AG04450 (cell line): Measurements from ENCODE around the gene LIMK2. TPM values are rescaled to one million over a fixed set of nuclear protein-coding genes. Genes with fewer than 3 reads are reported as not detected.

Source experiments
- CTCF ChIA-PET: fragments of 300-600, 350-600 bp; formaldehyde crosslinking; extraction: SDS; loops from one replicate; lab custom pipeline; 2022; ENCODE audit warnings: antibody characterized with exemption, inconsistent platforms; lab: Charles Lee
- POLR2A ChIA-PET: fragments of 350-600 bp; formaldehyde crosslinking; extraction: SDS; loops from one replicate; lab custom pipeline; 2021; ENCODE audit warnings: antibody characterized with exemption, inconsistent platforms; lab: Yijun Ruan, JAX
- DNase-seq: peaks from one replicate; pipeline ENCODE4 v3.0.0-alpha.2; 2011; ENCODE audit warnings: low read depth, low spot score
- H3K27ac ChIP-seq: one replicate; pipeline ENCODE4 v1.5.1; 2012; ENCODE audit warnings: low read depth, low read length, control low read depth
- H3K27me3 ChIP-seq: one replicate; pipeline ENCODE4 v1.6.0; 2012; ENCODE audit warnings: low read length; ENCODE audit not compliant: control insufficient read depth, insufficient read depth
- H3K4me3 ChIP-seq: 2 replicates; pipeline ENCODE4 v1.5.1; 2011; ENCODE audit warnings: mild to moderate bottlenecking, low read depth, low read length, control low read depth
- H3K9me3 ChIP-seq: 2 replicates; pipeline ENCODE4 v1.5.1; 2012; ENCODE audit warnings: low read length; ENCODE audit not compliant: control insufficient read depth, insufficient read depth
- polyA plus RNA-seq: library from polyadenylated mRNA; depleted of rRNA; stranded (reverse); fragments of >200 nt; gene quantifications from 2 replicates; pipeline ENCODE4 v1.2.3, GENCODE V29; 2011; rRNA removed
- small RNA-seq: library from RNA; depleted of rRNA; stranded (forward); fragments of <200 nt; gene quantifications from one replicate; pipeline ENCODE3, GENCODE V24; 2012; ENCODE audit warnings: low read depth; ENCODE audit not compliant: insufficient read length
- TF ChIP-seq, protein P1 (sequence below): IDR thresholded peaks from 2 replicates; pipeline ENCODE4 v1.5.1; 2011; ENCODE audit warnings: low read depth, low read length, control low read depth, inconsistent platforms

The LIMK2 gene
- polyA plus RNA-seq, 1 experiment = 5.0 TPM

DNA sequence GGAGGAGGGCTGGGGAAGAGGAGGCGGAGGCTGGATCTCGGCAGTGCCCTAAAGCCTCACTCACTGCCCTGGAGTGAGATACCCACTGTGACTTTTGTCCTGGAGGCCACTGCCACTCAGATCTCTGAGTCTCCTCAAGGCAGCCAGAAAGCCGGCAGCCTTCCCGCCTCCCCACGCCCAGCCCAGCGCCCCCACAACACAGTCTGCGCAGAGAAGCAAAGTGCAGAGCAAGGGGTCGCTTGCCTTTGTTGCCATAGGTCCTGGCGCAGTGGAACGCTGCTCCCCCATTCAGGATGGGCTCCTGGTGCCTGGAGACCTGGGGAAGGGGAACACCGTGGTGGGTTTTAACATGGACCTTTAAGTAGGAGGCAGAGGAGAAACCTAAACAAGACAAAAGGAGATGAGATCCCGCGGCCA is 116.5 kb downstream of the LIMK2 start:
- TF ChIP-seq, protein P1, sequence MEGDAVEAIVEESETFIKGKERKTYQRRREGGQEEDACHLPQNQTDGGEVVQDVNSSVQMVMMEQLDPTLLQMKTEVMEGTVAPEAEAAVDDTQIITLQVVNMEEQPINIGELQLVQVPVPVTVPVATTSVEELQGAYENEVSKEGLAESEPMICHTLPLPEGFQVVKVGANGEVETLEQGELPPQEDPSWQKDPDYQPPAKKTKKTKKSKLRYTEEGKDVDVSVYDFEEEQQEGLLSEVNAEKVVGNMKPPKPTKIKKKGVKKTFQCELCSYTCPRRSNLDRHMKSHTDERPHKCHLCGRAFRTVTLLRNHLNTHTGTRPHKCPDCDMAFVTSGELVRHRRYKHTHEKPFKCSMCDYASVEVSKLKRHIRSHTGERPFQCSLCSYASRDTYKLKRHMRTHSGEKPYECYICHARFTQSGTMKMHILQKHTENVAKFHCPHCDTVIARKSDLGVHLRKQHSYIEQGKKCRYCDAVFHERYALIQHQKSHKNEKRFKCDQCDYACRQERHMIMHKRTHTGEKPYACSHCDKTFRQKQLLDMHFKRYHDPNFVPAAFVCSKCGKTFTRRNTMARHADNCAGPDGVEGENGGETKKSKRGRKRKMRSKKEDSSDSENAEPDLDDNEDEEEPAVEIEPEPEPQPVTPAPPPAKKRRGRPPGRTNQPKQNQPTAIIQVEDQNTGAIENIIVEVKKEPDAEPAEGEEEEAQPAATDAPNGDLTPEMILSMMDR = no peak
- Histone ChIP-seq H3K4me3 (no peak overlapping the region), H3K27ac (no peak overlapping the region), H3K27me3 (no peaks in the 10 kb centered on the region), H3K9me3 (no peaks in the 10 kb centered on the region; the same call in 1 of the 2 replicates)
- CTCF ChIA-PET = no interaction called here
- DNase-seq = no peak
- POLR2A ChIA-PET = no interaction called here

DNA sequence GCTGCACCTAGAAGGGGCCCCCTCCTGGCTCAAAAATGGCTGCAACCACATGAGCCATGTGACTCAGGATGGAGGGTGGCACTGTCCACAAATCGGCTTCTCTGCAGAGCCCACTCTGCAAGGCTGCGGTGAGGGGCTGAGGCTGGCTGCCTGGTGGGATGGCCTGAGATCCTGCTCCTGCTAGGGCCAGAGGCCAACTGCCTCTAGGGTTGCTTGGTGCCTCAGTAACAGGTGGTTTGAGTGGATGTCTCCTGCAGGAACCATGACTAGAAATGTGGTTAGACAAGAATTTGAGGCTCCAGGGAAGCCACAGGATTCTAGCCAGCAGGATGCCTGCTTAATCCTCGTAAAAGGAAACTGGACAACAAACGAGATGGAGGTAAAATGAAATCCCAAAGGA is 116.9 kb downstream of the LIMK2 start:
- Histone ChIP-seq H3K27me3 (no peaks in the 10 kb centered on the region), H3K9me3 (no peaks in the 10 kb centered on the region; the same call in 1 of the 2 replicates), H3K4me3 (no peak overlapping the region), H3K27ac (no peak overlapping the region)
- no peak for DNase-seq
- CTCF ChIA-PET = no interaction called here
- POLR2A ChIA-PET = no interaction called here
- TF ChIP-seq, protein P1 = no peak

Small RNAs within 50 kb of the gene (small RNA-seq; reads per million reads assigned to genes)
- gene RF00019 (not detected), gene RNA5SP496 (not detected), gene RNU6-1128P (not detected)

Other genes starting within 250 kb of the LIMK2 start
- gene MORC2, start 243.5 kb upstream of the LIMK2 start, polyA plus RNA-seq = 16.3 and 25.9 TPM in 2 replicates
- gene TUG1, start 243.0 kb upstream of the LIMK2 start, polyA plus RNA-seq = 129 and 152 TPM in 2 replicates
- 13.2 and 14.1 TPM in 2 replicates for gene SMTN, start 131.0 kb upstream of the LIMK2 start, polyA plus RNA-seq
- gene SELENOM, start 104.7 kb upstream of the LIMK2 start, polyA plus RNA-seq = 89.0 and 153 TPM in 2 replicates
- gene INPP5J, start 89.3 kb upstream of the LIMK2 start, polyA plus RNA-seq = 0.91 and 0.92 TPM in 2 replicates
- gene PLA2G3, start 71.8 kb upstream of the LIMK2 start, polyA plus RNA-seq = 0.10 and 0.11 TPM in 2 replicates
- 57.3 and 59.4 TPM in 2 replicates for gene RNF185, start 52.1 kb upstream of the LIMK2 start, polyA plus RNA-seq
- 23.3 and 23.8 TPM in 2 replicates for gene PIK3IP1, start 80.2 kb downstream of the LIMK2 start, polyA plus RNA-seq
- gene PATZ1, start 134.0 kb downstream of the LIMK2 start, polyA plus RNA-seq = 9.9 and 13.3 TPM in 2 replicates
- 90.8 and 108 TPM in 2 replicates for gene DRG1, start 187.3 kb downstream of the LIMK2 start, polyA plus RNA-seq